ENCODE results near the gene FGF14.
"Not testable (repeated sequence)": the region's sequence is repeated elsewhere in the genome, so short reads cannot be mapped to it uniquely, and the experiment has no call there.

FGF14 gene

GRCh38 chr13:102021777-102022176, 380.1 kb downstream of the FGF14 start:
- DNase-seq = no peak

GRCh38 chr13:102020611-102021216, 381.1 kb downstream of the FGF14 start:
- no peak for DNase-seq

GRCh38 chr13:102018716-102019115, 383.1 kb downstream of the FGF14 start:
- no peak for DNase-seq

- no peak for DNase-seq
Observed at GRCh38 chr13:102017248-102017647, 384.6 kb downstream of the FGF14 start.

GRCh38 chr13:102012299-102013293, 389.3 kb downstream of the FGF14 start:
- no peak for DNase-seq

- DNase-seq = not testable (repeated sequence)
Observed at GRCh38 chr13:102011455-102011854, 390.4 kb downstream of the FGF14 start.

GRCh38 chr13:102003848-102004570, 397.8 kb downstream of the FGF14 start:
- DNase-seq = no peak

GRCh38 chr13:102002287-102002686, 399.6 kb downstream of the FGF14 start:
- DNase-seq = no peak

- no peak for DNase-seq
Observed at GRCh38 chr13:102000764-102001163, 401.1 kb downstream of the FGF14 start.

- DNase-seq = no peak
Observed at GRCh38 chr13:101998129-101998528, 403.7 kb downstream of the FGF14 start.

GRCh38 chr13:101996954-101997353, 404.9 kb downstream of the FGF14 start:
- no peak for DNase-seq

GRCh38 chr13:101989798-101990350, 412.0 kb downstream of the FGF14 start:
- no peak for DNase-seq

- DNase-seq = no peak
Observed at GRCh38 chr13:101988140-101988539, 413.7 kb downstream of the FGF14 start.

- no peak for DNase-seq
Observed at GRCh38 chr13:101986316-101986715, 415.5 kb downstream of the FGF14 start.

- no peak for DNase-seq
Observed at GRCh38 chr13:101985321-101985720, 416.5 kb downstream of the FGF14 start.

- no peak for DNase-seq
Observed at GRCh38 chr13:101982903-101983302, 418.9 kb downstream of the FGF14 start.

GRCh38 chr13:101979825-101980224, 422.0 kb downstream of the FGF14 start:
- no peak for DNase-seq

GRCh38 chr13:101978552-101979315, 423.1 kb downstream of the FGF14 start:
- no peak for DNase-seq

GRCh38 chr13:101977475-101977874, 424.4 kb downstream of the FGF14 start:
- DNase-seq = no peak

- DNase-seq = no peak
Observed at GRCh38 chr13:101972191-101972590, 429.7 kb downstream of the FGF14 start.

GRCh38 chr13:101970341-101970740, 431.5 kb downstream of the FGF14 start:
- no peak for DNase-seq

GRCh38 chr13:101967781-101968180, 434.1 kb downstream of the FGF14 start:
- DNase-seq = no peak

All from activated naive CD4-positive, alpha-beta T cell treated with Interleukin-2 at 50 U/mL for 16 hours (primary cell).